GM23248 (cell line): Measurements from ENCODE around the gene YPEL3. TPM values are rescaled to one million over a fixed set of nuclear protein-coding genes. Genes with fewer than 3 reads are reported as not detected.

ENCODE experiments used
- DNase-seq: peaks from one replicate; pipeline ENCODE4 v3.0.0-alpha.2; 2015
- H2AFZ ChIP-seq: fragments of 200-600 bp; sonication (generic); 2 replicates; pipeline ENCODE4 v1.6.1; 2016; ENCODE audit warnings: antibody characterized with exemption
- H3F3A ChIP-seq: fragments of 200-600 bp; sonication (generic); 2 replicates; pipeline ENCODE4 v1.6.1; 2016; ENCODE audit warnings: mild to moderate bottlenecking, antibody characterized with exemption, mixed run types; ENCODE audit not compliant: insufficient read depth
- H3K27ac ChIP-seq: fragments of 200-600 bp; sonication (generic); 2 replicates; pipeline ENCODE4 v1.5.1; 2016; ENCODE audit warnings: mild to moderate bottlenecking
- H3K27me3 ChIP-seq: fragments of 200-600 bp; sonication (generic); replicated peaks from 2 replicates; pipeline ENCODE4 v1.6.1; 2016; ENCODE audit warnings: mild to moderate bottlenecking; ENCODE audit not compliant: insufficient read depth
- H3K36me3 ChIP-seq: fragments of 200-600 bp; sonication (generic); 2 replicates; pipeline ENCODE4 v1.6.1; 2016; ENCODE audit warnings: low read depth, mild to moderate bottlenecking
- H3K4me1 ChIP-seq: fragments of 200-600 bp; sonication (generic); 2 replicates; pipeline ENCODE4 v1.6.1; 2016; ENCODE audit warnings: mild to moderate bottlenecking; ENCODE audit not compliant: insufficient read depth
- H3K4me2 ChIP-seq: fragments of 200-600 bp; sonication (generic); one replicate; pipeline ENCODE4 v1.6.1; 2016; ENCODE audit warnings: mild to moderate bottlenecking; ENCODE audit not compliant: unreplicated experiment
- H3K4me3 ChIP-seq: fragments of 200-600 bp; sonication (generic); 2 replicates; pipeline ENCODE4 v1.5.1; 2016; ENCODE audit warnings: mild to moderate bottlenecking
- H3K79me2 ChIP-seq: fragments of 200-600 bp; sonication (generic); 2 replicates; pipeline ENCODE4 v1.6.1; 2016; ENCODE audit warnings: mild to moderate bottlenecking; ENCODE audit not compliant: insufficient read depth
- H3K9ac ChIP-seq: fragments of 200-600 bp; sonication (generic); 2 replicates; pipeline ENCODE4 v1.6.1; 2016; ENCODE audit warnings: mild to moderate bottlenecking
- H3K9me2 ChIP-seq: fragments of 200-600 bp; sonication (generic); 2 replicates; pipeline ENCODE4 v1.6.1; 2016; ENCODE audit warnings: mixed run types, mild to moderate bottlenecking, moderate library complexity; ENCODE audit not compliant: insufficient read depth
- H3K9me3 ChIP-seq: fragments of 200-600 bp; sonication (generic); one replicate; pipeline ENCODE4 v1.6.1; 2017; ENCODE audit warnings: low read depth
- H4K20me1 ChIP-seq: fragments of 200-600 bp; sonication (generic); 2 replicates; pipeline ENCODE4 v1.6.0; 2016; ENCODE audit not compliant: insufficient read depth
- EZH2 ChIP-seq: fragments of 200-600 bp; sonication (generic); IDR thresholded peaks from 2 replicates; pipeline ENCODE4 v1.6.1; 2018; ENCODE audit warnings: antibody characterized with exemption, mild to moderate bottlenecking; ENCODE audit not compliant: insufficient read depth, poor library complexity, severe bottlenecking
- EZH2phosphoT487 ChIP-seq: fragments of 200-600 bp; sonication (generic); IDR thresholded peaks from 2 replicates; pipeline ENCODE4 v1.6.1; 2018; ENCODE audit warnings: antibody characterized with exemption, moderate library complexity, mild to moderate bottlenecking, low read depth; ENCODE audit not compliant: insufficient read depth
- WGBS, 2 experiments: methylation state at CpG; one replicate each; pipeline ENCODE4 v1.1.6; 2015 to 2017; ENCODE audit warnings: low lambda C conversion rate in 2 of 2, low coverage in 1 of 2; ENCODE audit errors: missing lambda C conversion rate in 2 of 2; 5-methylcytosine and 5-hydroxymethylcytosine counted together
- in situ Hi-C: fragments of 300-500 bp; cut with MboI; formaldehyde crosslinking; loops from 2 replicates; pipeline ENCODE4 v1.15.0; 2020
- polyA plus RNA-seq: library from polyadenylated mRNA; unstranded; fragments of >200 nt; fragmentation: Nextera tagmentation; extraction: Ambion mirVana; gene quantifications from 2 replicates; pipeline ENCODE4 v1.2.1, GENCODE V29; 2016
- total RNA-seq: library from RNA; depleted of rRNA; stranded (reverse); fragments of >200 nt; shearing (Covaris generic); gene quantifications from 2 replicates; pipeline ENCODE4 v1.2.3, GENCODE V29; 2014

The YPEL3 gene
- total and polyA plus RNA-seq, 2 experiments from 2014 or later: 100.0 to 200 TPM

- TF ChIP-seq EZH2phosphoT487 (no peak), EZH2 (no peak)
- Histone ChIP-seq H3K27me3 (no peaks in the 10 kb centered on the region), H4K20me1 (peaks cover 24% of the 10 kb centered on the region; the same call in 1 of the 2 replicates), H3K27ac (peak overlapping the region; percentile 87), H3K4me1 (peaks cover 34% of the 10 kb centered on the region), H3F3A (peaks cover 38% of the 10 kb centered on the region), H3K79me2 (peaks cover 63% of the 10 kb centered on the region), H3K9me3 (no peaks in the 10 kb centered on the region), H3K9me2 (no peaks in the 10 kb centered on the region), H3K9ac (peak overlapping the region; percentile 92), H3K36me3 (peaks cover 26% of the 10 kb centered on the region), H3K4me2 (peak overlapping the region; percentile 95), H2AFZ (peak overlapping the region; percentile 34; the same call in 1 of the 2 replicates), H3K4me3 (peak overlapping the region; percentile 82)
- 1% methylated on average over 21 to 22 of the region's 25 CpGs for WGBS, 2 experiments
- no peak for DNase-seq
- in situ Hi-C loops: no loop called here
Observed at GRCh38 chr16:30064729-30065101, 31.3 kb downstream of the YPEL3 start.

GRCh38 chr16:30063893-30064728 is 31.9 kb downstream of the YPEL3 start:
- Histone ChIP-seq H3K4me3 (peak overlapping the region; percentile 82), H3K9ac (peak overlapping the region; percentile 92), H3K36me3 (peaks cover 20% of the 10 kb centered on the region), H3F3A (peaks cover 32% of the 10 kb centered on the region), H3K9me3 (no peaks in the 10 kb centered on the region), H3K9me2 (no peaks in the 10 kb centered on the region), H3K27ac (peak overlapping the region; percentile 87), H3K27me3 (no peaks in the 10 kb centered on the region), H3K4me2 (peak overlapping the region; percentile 95), H3K4me1 (peaks cover 28% of the 10 kb centered on the region), H2AFZ (peak overlapping the region; percentile 34), H3K79me2 (peaks cover 57% of the 10 kb centered on the region), H4K20me1 (peaks cover 19% of the 10 kb centered on the region; the same call in 1 of the 2 replicates)
- TF ChIP-seq EZH2phosphoT487 (no peak), EZH2 (no peak)
- in situ Hi-C loops: no loop called here
- DNase-seq: peak; percentile 56
- 5 to 6% methylated on average over 26 to 27 of the region's 27 CpGs for WGBS, 2 experiments

- Histone ChIP-seq H4K20me1 (peaks cover 12% of the 10 kb centered on the region; the same call in 1 of the 2 replicates), H3K4me2 (peak overlapping the region; percentile 95), H3K79me2 (peaks cover 49% of the 10 kb centered on the region), H3K36me3 (peaks cover 13% of the 10 kb centered on the region), H3K9me2 (no peaks in the 10 kb centered on the region), H3K9ac (peak overlapping the region; percentile 92), H3K27me3 (no peaks in the 10 kb centered on the region), H3K4me1 (peaks cover 21% of the 10 kb centered on the region), H3K4me3 (peak overlapping the region; percentile 82), H3K9me3 (no peaks in the 10 kb centered on the region), H2AFZ (peak overlapping the region; percentile 34), H3K27ac (peak overlapping the region; percentile 87), H3F3A (peaks cover 26% of the 10 kb centered on the region)
- in situ Hi-C loops: no loop called here
- DNase-seq: no peak
- 56% methylated on average over 12 of the region's 12 CpGs for WGBS, 2 experiments
- no peak for TF ChIP-seq EZH2phosphoT487
- TF ChIP-seq EZH2: no peak
Observed at GRCh38 chr16:30063278-30063892, 32.6 kb downstream of the YPEL3 start.

DNA sequence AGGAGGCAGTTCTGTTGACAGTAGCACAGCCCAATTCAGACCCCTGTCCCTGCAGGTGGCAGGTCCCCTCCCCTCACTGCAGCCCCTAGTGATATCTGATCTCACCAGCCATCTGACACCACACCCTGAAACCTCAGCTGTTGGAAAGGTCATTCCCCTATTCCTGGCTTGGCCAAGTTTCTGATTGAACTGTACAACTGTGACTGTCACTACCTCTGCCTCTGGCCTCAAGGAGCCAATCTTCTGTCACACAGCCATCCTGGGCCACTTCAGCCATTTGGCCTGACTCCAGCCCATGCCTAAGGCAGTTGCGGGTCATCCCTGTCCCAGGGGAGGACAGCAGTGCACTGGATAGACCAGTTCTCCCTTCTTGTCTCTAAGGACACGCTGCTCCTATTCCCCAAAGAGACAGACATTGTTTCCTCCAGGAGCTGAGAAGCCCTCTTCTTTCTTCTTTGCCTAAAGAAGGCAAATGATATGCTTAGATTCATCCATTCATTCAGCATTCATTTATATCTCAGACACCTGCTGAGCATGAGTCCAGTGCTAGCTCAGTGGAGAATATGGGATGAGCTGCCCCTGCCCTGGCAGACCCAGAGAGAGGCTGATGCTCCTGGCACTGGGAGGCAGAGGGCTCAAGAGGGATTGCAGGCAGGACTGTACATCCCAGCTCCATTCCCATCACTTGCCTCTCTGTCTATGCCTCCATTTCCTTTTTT is 35.0 kb downstream of the YPEL3 start:
- peaks cover 8% of the 10 kb centered on the region; the same call in 1 of the 2 replicates for H3F3A ChIP-seq
- H3K4me1 ChIP-seq: peaks cover 13% of the 10 kb centered on the region
- TF ChIP-seq EZH2 (no peak), EZH2phosphoT487 (no peak)
- H3K4me3 ChIP-seq: no peak overlapping the region
- H3K27ac ChIP-seq: no peak overlapping the region
- no peak overlapping the region for H3K9ac ChIP-seq
- H3K27me3 ChIP-seq: no peaks in the 10 kb centered on the region
- DNase-seq: no peak
- H3K9me2 ChIP-seq: no peaks in the 10 kb centered on the region
- H4K20me1 ChIP-seq: no peaks in the 10 kb centered on the region
- H3K79me2 ChIP-seq: peaks cover 25% of the 10 kb centered on the region
- in situ Hi-C loops: no loop called here
- H2AFZ ChIP-seq: no peak overlapping the region
- no peaks in the 10 kb centered on the region for H3K9me3 ChIP-seq
- no peaks in the 10 kb centered on the region for H3K36me3 ChIP-seq
- no peak overlapping the region for H3K4me2 ChIP-seq
- WGBS, 2 experiments: 95% methylated on average over 2 of the region's 2 CpGs
